HG03354 (cell line): ENCODE measurements around the gene KBTBD13.
"Not testable (repeated sequence)": the region's sequence is repeated elsewhere in the genome, so short reads cannot be mapped to it uniquely, and the experiment has no call there.

Experiments used
- ATAC-seq: cut with Tn5 transposase; IDR thresholded peaks from one replicate; pipeline ENCODE4 v1.9.1; 2021; ENCODE audit warnings: mild to moderate bottlenecking; ENCODE audit not compliant: unreplicated experiment, poor library complexity, severe bottlenecking

KBTBD13 gene

GRCh38 chr15:65067645-65068402, 8.7 kb upstream of the KBTBD13 start, which contains the start of gene RASL12:
Gene RASL12, minus strand, starts transcription at chr15:65067991. Its CDS starts 156 bp downstream, at chr15:65067835.
- no peak for ATAC-seq

- no peak for ATAC-seq
Observed at GRCh38 chr15:65068403-65068788, 8.2 kb upstream of the KBTBD13 start.

GRCh38 chr15:65069179-65069578, 7.4 kb upstream of the KBTBD13 start:
- no peak for ATAC-seq

GRCh38 chr15:65069779-65070546, 6.6 kb upstream of the KBTBD13 start:
- ATAC-seq: no peak

- no peak for ATAC-seq
Observed at GRCh38 chr15:65071381-65071811, 5.2 kb upstream of the KBTBD13 start.

- ATAC-seq: no peak
Observed at GRCh38 chr15:65072027-65072426, 4.5 kb upstream of the KBTBD13 start.

- ATAC-seq: no peak
Observed at GRCh38 chr15:65072617-65073016, 3.9 kb upstream of the KBTBD13 start.

GRCh38 chr15:65074946-65075345, 1.6 kb upstream of the KBTBD13 start:
- ATAC-seq: not testable (repeated sequence)

- ATAC-seq: not testable (repeated sequence)
Observed at GRCh38 chr15:65075607-65076395, 745 bp upstream of the KBTBD13 start.

GRCh38 chr15:65077291-65077980, 890 bp downstream of the KBTBD13 start:
- ATAC-seq: no peak

GRCh38 chr15:65077981-65078352, 1.4 kb downstream of the KBTBD13 start:
- ATAC-seq: no peak

GRCh38 chr15:65079580-65079979, 3.0 kb downstream of the KBTBD13 start:
- ATAC-seq: no peak

- ATAC-seq: no peak
Observed at GRCh38 chr15:65081270-65081669, 4.7 kb downstream of the KBTBD13 start.

GRCh38 chr15:65081758-65082157, 5.2 kb downstream of the KBTBD13 start:
- no peak for ATAC-seq

GRCh38 chr15:65082303-65082953, 5.9 kb downstream of the KBTBD13 start:
- no peak for ATAC-seq

GRCh38 chr15:65083262-65083701, 6.7 kb downstream of the KBTBD13 start:
- ATAC-seq: no peak

- ATAC-seq: no peak
Observed at GRCh38 chr15:65084500-65085206, 8.1 kb downstream of the KBTBD13 start.

GRCh38 chr15:65085207-65085753, 8.7 kb downstream of the KBTBD13 start:
- no peak for ATAC-seq
